Rectal smooth muscle tissue (tissue), 1 donor: Measurements from ENCODE around the gene RRM2.
"Not testable (repeated sequence)": the region's sequence is repeated elsewhere in the genome, so short reads cannot be mapped to it uniquely, and the experiment has no call there.

ENCODE experiments used
- H3K27ac ChIP-seq: one replicate; pipeline ENCODE4 v1.7.0; 2013; ENCODE audit warnings: low read depth, low read length, inconsistent platforms
- H3K27me3 ChIP-seq: one replicate; pipeline ENCODE4 v1.7.0; 2013; ENCODE audit warnings: low read length; ENCODE audit not compliant: control insufficient read depth, insufficient read depth
- H3K36me3 ChIP-seq: one replicate; pipeline ENCODE4 v1.7.0; 2013; ENCODE audit warnings: low read length; ENCODE audit not compliant: control insufficient read depth, insufficient read depth
- H3K4me1 ChIP-seq: one replicate; pipeline ENCODE4 v1.7.0; 2013; ENCODE audit warnings: low read length; ENCODE audit not compliant: control insufficient read depth, insufficient read depth
- H3K4me3 ChIP-seq: one replicate; pipeline ENCODE4 v1.7.0; 2013; ENCODE audit warnings: low read length
- H3K9ac ChIP-seq: one replicate; pipeline ENCODE4 v1.7.0; 2013; ENCODE audit warnings: low read length

Gene RRM2

GRCh38 chr2:10140841-10141610 is 18.5 kb downstream of the RRM2 start:
- Histone ChIP-seq H3K36me3 (no peaks in the 10 kb centered on the region), H3K9ac (no peak overlapping the region), H3K4me3 (no peak overlapping the region), H3K4me1 (no peaks in the 10 kb centered on the region), H3K27me3 (no peaks in the 10 kb centered on the region), H3K27ac (no peak overlapping the region)

- H3K36me3 ChIP-seq = no peaks in the 10 kb centered on the region
- no peak overlapping the region for H3K27ac ChIP-seq
- no peak overlapping the region for H3K4me3 ChIP-seq
- H3K27me3 ChIP-seq = no peaks in the 10 kb centered on the region
- no peaks in the 10 kb centered on the region for H3K4me1 ChIP-seq
- no peak overlapping the region for H3K9ac ChIP-seq
These were observed 19.4 kb downstream of the RRM2 start for GRCh38 chr2:10141736-10142639.

- no peak overlapping the region for H3K9ac ChIP-seq
- H3K4me1 ChIP-seq = no peaks in the 10 kb centered on the region
- H3K36me3 ChIP-seq = no peaks in the 10 kb centered on the region
- H3K27me3 ChIP-seq = no peaks in the 10 kb centered on the region
- no peak overlapping the region for H3K4me3 ChIP-seq
- no peak overlapping the region for H3K27ac ChIP-seq
These were observed 20.1 kb downstream of the RRM2 start for GRCh38 chr2:10142640-10142965.

GRCh38 chr2:10144771-10145518 is 22.4 kb downstream of the RRM2 start:
- Histone ChIP-seq H3K27me3 (no peaks in the 10 kb centered on the region), H3K36me3 (no peaks in the 10 kb centered on the region), H3K9ac (no peak overlapping the region), H3K27ac (no peak overlapping the region), H3K4me1 (no peaks in the 10 kb centered on the region), H3K4me3 (no peak overlapping the region)

GRCh38 chr2:10145519-10146357 is 23.2 kb downstream of the RRM2 start:
- no peak overlapping the region for H3K27ac ChIP-seq
- no peak overlapping the region for H3K9ac ChIP-seq
- H3K4me3 ChIP-seq = no peak overlapping the region
- H3K27me3 ChIP-seq = no peaks in the 10 kb centered on the region
- no peaks in the 10 kb centered on the region for H3K36me3 ChIP-seq
- no peaks in the 10 kb centered on the region for H3K4me1 ChIP-seq

- Histone ChIP-seq H3K36me3 (no peaks in the 10 kb centered on the region), H3K27ac (no peak overlapping the region), H3K4me1 (no peaks in the 10 kb centered on the region), H3K9ac (no peak overlapping the region), H3K27me3 (no peaks in the 10 kb centered on the region), H3K4me3 (no peak overlapping the region)
These were observed 23.9 kb downstream of the RRM2 start for GRCh38 chr2:10146366-10147005.

GRCh38 chr2:10147050-10147660 is 24.6 kb downstream of the RRM2 start:
- H3K36me3 ChIP-seq, H3K27me3 ChIP-seq, H3K4me3 ChIP-seq, H3K4me1 ChIP-seq, H3K9ac ChIP-seq, H3K27ac ChIP-seq: not testable (repeated sequence)

GRCh38 chr2:10148268-10148667 is 25.7 kb downstream of the RRM2 start:
- Histone ChIP-seq H3K4me3 (no peak overlapping the region), H3K27ac (no peak overlapping the region), H3K36me3 (no peaks in the 10 kb centered on the region), H3K9ac (no peak overlapping the region), H3K27me3 (no peaks in the 10 kb centered on the region), H3K4me1 (no peaks in the 10 kb centered on the region)

GRCh38 chr2:10149635-10150034 is 27.1 kb downstream of the RRM2 start:
- Histone ChIP-seq H3K4me1 (no peaks in the 10 kb centered on the region), H3K36me3 (no peaks in the 10 kb centered on the region), H3K4me3 (no peak overlapping the region), H3K9ac (no peak overlapping the region), H3K27ac (no peak overlapping the region), H3K27me3 (no peaks in the 10 kb centered on the region)

GRCh38 chr2:10150436-10150835 is 27.9 kb downstream of the RRM2 start:
- Histone ChIP-seq H3K4me3 (no peak overlapping the region), H3K9ac (no peak overlapping the region), H3K27ac (no peak overlapping the region), H3K4me1 (no peaks in the 10 kb centered on the region), H3K36me3 (no peaks in the 10 kb centered on the region), H3K27me3 (no peaks in the 10 kb centered on the region)

GRCh38 chr2:10151462-10151861 is 28.9 kb downstream of the RRM2 start:
- Histone ChIP-seq H3K36me3 (no peaks in the 10 kb centered on the region), H3K27ac (no peak overlapping the region), H3K9ac (no peak overlapping the region), H3K4me3 (no peak overlapping the region), H3K27me3 (no peaks in the 10 kb centered on the region), H3K4me1 (no peaks in the 10 kb centered on the region)
